Fibroblast of villous mesenchyme (primary cell): ENCODE data around the gene CLUH. TPM values are rescaled to one million over a fixed set of nuclear protein-coding genes. Genes with fewer than 3 reads are reported as not detected.

Experiments
- DNase-seq: peaks from one replicate; pipeline ENCODE4 v3.0.0-alpha.2; 2010; ENCODE audit warnings: low read depth
- H3K4me3 ChIP-seq: 2 replicates; pipeline ENCODE4 v1.5.1; 2011; ENCODE audit warnings: low read depth, mild to moderate bottlenecking, low read length
- CTCF ChIP-seq: IDR thresholded peaks from 2 replicates; pipeline ENCODE4 v1.5.1; 2012; ENCODE audit warnings: low read depth, mild to moderate bottlenecking, low read length; ENCODE audit not compliant: insufficient read depth
- total RNA-seq: library from RNA; depleted of rRNA; stranded (reverse); fragments of >200 nt; gene quantifications from 2 replicates; pipeline ENCODE4 v1.2.3, GENCODE V29; 2012

Gene CLUH
- total RNA-seq, 1 donor = 42.7 TPM

- H3K4me3 ChIP-seq = peak overlapping the region; percentile 70
- no peak for DNase-seq
- TF ChIP-seq CTCF = no peak
These were observed 908 bp upstream of the CLUH start for GRCh38 chr17:2712300-2713043.

- H3K4me3 ChIP-seq = peak overlapping the region; percentile 70
- DNase-seq = peak; percentile 33
- TF ChIP-seq CTCF = no peak
These were observed 559 bp downstream of the CLUH start for GRCh38 chr17:2710803-2711607.

- DNase-seq = no peak
- no peak for TF ChIP-seq CTCF
- H3K4me3 ChIP-seq = peak overlapping the region; percentile 70
These were observed 1.3 kb downstream of the CLUH start for GRCh38 chr17:2710071-2710802.

GRCh38 chr17:2709183-2709661 lies 2.3 kb downstream of the CLUH start:
- no peak for TF ChIP-seq CTCF
- DNase-seq = no peak
- no peak overlapping the region for H3K4me3 ChIP-seq

- H3K4me3 ChIP-seq = no peak overlapping the region
- no peak for TF ChIP-seq CTCF
- DNase-seq = no peak
These were observed 2.9 kb downstream of the CLUH start for GRCh38 chr17:2708585-2709182.
